Esophagus (tissue), 2 donors: Measurements from ENCODE around the gene TPRG1. TPM values are rescaled to one million over a fixed set of nuclear protein-coding genes. Genes with fewer than 3 reads are reported as not detected.
A peak's percentile ranks its signal among the peaks of the same experiment; 100 is the strongest.

Source experiments
- H3K27ac ChIP-seq, 2 donors: one replicate each; pipeline ENCODE4 v1.5.1; 2013; ENCODE audit warnings: low read depth in 2 of 2, mild to moderate bottlenecking in 2 of 2, inconsistent platforms in 1 of 2, low read length in 1 of 2, moderate library complexity in 1 of 2
- H3K27me3 ChIP-seq, 2 donors: one replicate each; pipeline ENCODE4 v1.6.1; 2013; ENCODE audit warnings: low read length in 2 of 2, control low read depth in 1 of 2, mild to moderate bottlenecking in 1 of 2; ENCODE audit not compliant: insufficient read depth in 2 of 2, control insufficient read depth in 1 of 2
- H3K36me3 ChIP-seq, 2 donors: one replicate each; pipeline ENCODE4 v1.6.1; 2013; ENCODE audit warnings: low read length in 1 of 2; ENCODE audit not compliant: control insufficient read depth in 2 of 2, insufficient read depth in 2 of 2
- H3K4me1 ChIP-seq, 2 donors: one replicate each; pipeline ENCODE4 v1.6.1; 2013; ENCODE audit warnings: low read length in 1 of 2; ENCODE audit not compliant: control insufficient read depth in 2 of 2, insufficient read depth in 2 of 2
- H3K4me3 ChIP-seq, 2 donors: one replicate each; pipeline ENCODE4 v1.5.1; 2013; ENCODE audit warnings: low read length in 2 of 2, mild to moderate bottlenecking in 2 of 2, low read depth in 1 of 2, moderate library complexity in 1 of 2
- H3K9me3 ChIP-seq, 2 donors: one replicate each; pipeline ENCODE4 v1.6.1; 2013; ENCODE audit warnings: mild to moderate bottlenecking in 2 of 2, low read depth in 1 of 2, low read length in 1 of 2, moderate library complexity in 1 of 2; ENCODE audit not compliant: control insufficient read depth in 2 of 2, insufficient read depth in 1 of 2
- WGBS, 2 donors: extraction: QIAGEN DNeasy Blood & Tissue Kit; methylation state at CpG; one replicate each; pipeline ENCODE4 v1.1.7; 2013; 5-methylcytosine and 5-hydroxymethylcytosine counted together
- polyA plus RNA-seq, 2 donors: library from polyadenylated mRNA; stranded (reverse); fragments of 200-250 nt; gene quantifications; one replicate each; pipeline ENCODE4 v1.2.3, GENCODE V29; 2013
- donor health status: healthy with polysubstance abuse.
- donor health status: Bipolar disorder and iron deficiency.

Gene TPRG1
- polyA plus RNA-seq, 2 donors = 50.3 to 61.0 TPM

- WGBS, 2 donors = 75 to 82% methylated on average over 5 of the region's 5 CpGs
- Histone ChIP-seq H3K4me3 (no peak overlapping the region), H3K36me3 (no peaks in the 10 kb centered on the region), H3K27me3 (no peaks in the 10 kb centered on the region), H3K4me1 (no peaks in the 10 kb centered on the region), H3K9me3 (no peaks in the 10 kb centered on the region), H3K27ac (no peak overlapping the region)
These were observed 115.1 kb downstream of the TPRG1 start for GRCh38 chr3:189286916-189287315.

GRCh38 chr3:189288348-189289235 is 116.8 kb downstream of the TPRG1 start:
- no peaks in the 10 kb centered on the region for H3K27me3 ChIP-seq
- no peak overlapping the region for H3K27ac ChIP-seq
- no peak overlapping the region for H3K4me3 ChIP-seq
- peaks cover 0 to 5% of the 10 kb centered on the region in 2 donors for H3K4me1 ChIP-seq
- H3K36me3 ChIP-seq = no peaks in the 10 kb centered on the region
- no peaks in the 10 kb centered on the region for H3K9me3 ChIP-seq
- 65 to 72% methylated on average over 7 of the region's 7 CpGs for WGBS, 2 donors

GRCh38 chr3:189289251-189289650 is 117.5 kb downstream of the TPRG1 start:
- Histone ChIP-seq H3K36me3 (no peaks in the 10 kb centered on the region), H3K4me1 (peaks cover 0 to 5% of the 10 kb centered on the region in 2 donors), H3K27ac (no peak overlapping the region), H3K27me3 (no peaks in the 10 kb centered on the region), H3K9me3 (no peaks in the 10 kb centered on the region), H3K4me3 (no peak overlapping the region)
- WGBS, 2 donors = 80 to 87% methylated on average over 2 of the region's 2 CpGs

- Histone ChIP-seq H3K4me1 (peaks cover 0 to 5% of the 10 kb centered on the region in 2 donors), H3K27me3 (no peaks in the 10 kb centered on the region), H3K27ac (peak overlapping the region in 1 of 2 donors; percentile 33), H3K36me3 (no peaks in the 10 kb centered on the region), H3K9me3 (no peaks in the 10 kb centered on the region), H3K4me3 (no peak overlapping the region)
- WGBS, 2 donors = 39 to 50% methylated on average over 6 of the region's 6 CpGs
These were observed 121.1 kb downstream of the TPRG1 start for GRCh38 chr3:189292667-189293484.

GRCh38 chr3:189294649-189295048 is 122.9 kb downstream of the TPRG1 start:
- Histone ChIP-seq H3K27me3 (no peaks in the 10 kb centered on the region), H3K27ac (no peak overlapping the region), H3K36me3 (no peaks in the 10 kb centered on the region), H3K4me3 (no peak overlapping the region), H3K9me3 (no peaks in the 10 kb centered on the region), H3K4me1 (peaks cover 0 to 5% of the 10 kb centered on the region in 2 donors)
- WGBS, 2 donors = 88 to 97% methylated on average over 5 of the region's 5 CpGs

- Histone ChIP-seq H3K36me3 (no peaks in the 10 kb centered on the region), H3K9me3 (no peaks in the 10 kb centered on the region), H3K27me3 (no peaks in the 10 kb centered on the region), H3K4me1 (peaks cover 0 to 5% of the 10 kb centered on the region in 2 donors), H3K27ac (no peak overlapping the region), H3K4me3 (no peak overlapping the region)
- 84 to 86% methylated on average over 3 of the region's 3 CpGs for WGBS, 2 donors
These were observed 123.3 kb downstream of the TPRG1 start for GRCh38 chr3:189295089-189295488.

GRCh38 chr3:189297932-189298331 is 126.2 kb downstream of the TPRG1 start:
- Histone ChIP-seq H3K27me3 (no peaks in the 10 kb centered on the region), H3K4me1 (peaks cover 0 to 5% of the 10 kb centered on the region in 2 donors), H3K36me3 (no peaks in the 10 kb centered on the region), H3K9me3 (no peaks in the 10 kb centered on the region), H3K4me3 (no peak overlapping the region), H3K27ac (no peak overlapping the region)
- WGBS, 2 donors = 82% methylated on average over 4 of the region's 4 CpGs

GRCh38 chr3:189298469-189299375 is 127.0 kb downstream of the TPRG1 start:
- Histone ChIP-seq H3K27me3 (no peaks in the 10 kb centered on the region), H3K27ac (peak overlapping the region; percentile 47 to 72), H3K4me1 (peaks cover 0 to 2% of the 10 kb centered on the region in 2 donors), H3K4me3 (no peak overlapping the region), H3K9me3 (no peaks in the 10 kb centered on the region), H3K36me3 (no peaks in the 10 kb centered on the region)
- WGBS, 2 donors = 60 to 74% methylated on average over 4 of the region's 4 CpGs

GRCh38 chr3:189300345-189300744 is 128.6 kb downstream of the TPRG1 start:
- 65% methylated on average over 1 of the region's 1 CpG for WGBS, 2 donors
- H3K4me3 ChIP-seq = no peak overlapping the region
- no peak overlapping the region for H3K27ac ChIP-seq
- H3K4me1 ChIP-seq = peaks cover 0 to 2% of the 10 kb centered on the region in 2 donors
- no peaks in the 10 kb centered on the region for H3K36me3 ChIP-seq
- H3K9me3 ChIP-seq = no peaks in the 10 kb centered on the region
- no peaks in the 10 kb centered on the region for H3K27me3 ChIP-seq
